ENCODE data around the gene NLGN1.

- TF ChIP-seq TAF1 (IDR thresholded peaks at IDR 0.05; ENCODE audit: borderline replicate concordance, insufficient read depth, low read length) (no peak), POLR2AphosphoS5 (IDR thresholded peaks at IDR 0.05; ENCODE audit: low read depth, low read length) (no peak), REST (IDR thresholded peaks at IDR 0.05; ENCODE audit: insufficient read depth in 1 of 2, low read depth in 2 of 2, low read length in 2 of 2) (no peak)
Measured at GRCh38 chr3:173958805-173959204, 561.3 kb downstream of the NLGN1 start.
